H9 (cell line): Measurements from ENCODE around the gene CBX8. TPM values are rescaled to one million over a fixed set of nuclear protein-coding genes. Genes with fewer than 3 reads are reported as not detected.

ENCODE experiments used
- DNase-seq: peaks from one replicate; pipeline ENCODE4 v3.0.0-alpha.2; 2017
- H2AFZ ChIP-seq: one replicate; pipeline ENCODE4 v1.6.1; 2013; ENCODE audit warnings: mild to moderate bottlenecking, low read length, control low read depth, moderate library complexity
- H2AK5ac ChIP-seq: 2 replicates; pipeline ENCODE4 v1.6.1; 2013; ENCODE audit warnings: low read length, control low read depth, mixed read lengths; ENCODE audit not compliant: insufficient read length
- H2BK120ac ChIP-seq: one replicate; pipeline ENCODE4 v1.6.1; 2013; ENCODE audit warnings: low read depth, mild to moderate bottlenecking, low read length, control low read depth, inconsistent platforms; ENCODE audit not compliant: poor library complexity, severe bottlenecking
- H2BK12ac ChIP-seq: 2 replicates; pipeline ENCODE4 v1.6.1; 2013; ENCODE audit warnings: low read length, control low read depth, mixed read lengths, low read depth; ENCODE audit not compliant: insufficient read length
- H2BK15ac ChIP-seq: 2 replicates; pipeline ENCODE4 v1.6.1; 2013; ENCODE audit warnings: low read depth, low read length, control low read depth
- H2BK20ac ChIP-seq: one replicate; pipeline ENCODE4 v1.6.1; 2013; ENCODE audit warnings: low read depth, mild to moderate bottlenecking, low read length, control low read depth, inconsistent platforms; ENCODE audit not compliant: poor library complexity, severe bottlenecking
- H2BK5ac ChIP-seq: 2 replicates; pipeline ENCODE4 v1.6.1; 2013; ENCODE audit warnings: low read length, control low read depth, mixed read lengths; ENCODE audit not compliant: insufficient read length
- H3K14ac ChIP-seq: 2 replicates; pipeline ENCODE4 v1.6.1; 2013; ENCODE audit warnings: low read length, control low read depth; ENCODE audit not compliant: insufficient read depth
- H3K18ac ChIP-seq: 2 replicates; pipeline ENCODE4 v1.6.1; 2013; ENCODE audit warnings: low read depth, mild to moderate bottlenecking, mixed read lengths, low read length, control low read depth; ENCODE audit not compliant: insufficient read length
- H3K23ac ChIP-seq: 2 replicates; pipeline ENCODE4 v1.6.1; 2013; ENCODE audit warnings: low read length, control low read depth, mixed read lengths, low read depth; ENCODE audit not compliant: insufficient read length
- H3K23me2 ChIP-seq: 2 replicates; pipeline ENCODE4 v1.6.1; 2013; ENCODE audit warnings: low read depth, mild to moderate bottlenecking, mixed read lengths, low read length, control low read depth; ENCODE audit not compliant: insufficient read length, poor library complexity, severe bottlenecking
- H3K27ac ChIP-seq: 2 replicates; pipeline ENCODE4 v1.5.1; 2013; ENCODE audit warnings: low read length, control low read depth, mixed read lengths, low read depth; ENCODE audit not compliant: insufficient read length
- H3K27me3 ChIP-seq: 2 replicates; pipeline ENCODE4 v1.6.1; 2013; ENCODE audit warnings: low read length, control low read depth, inconsistent platforms; ENCODE audit not compliant: insufficient read depth
- H3K4ac ChIP-seq: 2 replicates; pipeline ENCODE4 v1.6.1; 2013; ENCODE audit warnings: low read depth, mild to moderate bottlenecking, control low read depth, inconsistent platforms, low read length, moderate library complexity
- H3K4me1 ChIP-seq: 2 replicates; pipeline ENCODE4 v1.6.1; 2013; ENCODE audit warnings: low read length, control low read depth, inconsistent platforms; ENCODE audit not compliant: insufficient read depth
- H3K4me2 ChIP-seq: 2 replicates; pipeline ENCODE4 v1.6.1; 2013; ENCODE audit warnings: low read length, control low read depth, mixed read lengths; ENCODE audit not compliant: insufficient read length, insufficient read depth
- H3K56ac ChIP-seq: 2 replicates; pipeline ENCODE4 v1.6.1; 2013; ENCODE audit warnings: low read depth, mild to moderate bottlenecking, mixed read lengths, low read length, control low read depth; ENCODE audit not compliant: insufficient read length
- H3K79me1 ChIP-seq: 2 replicates; pipeline ENCODE4 v1.6.1; 2013; ENCODE audit warnings: low read depth, mild to moderate bottlenecking, moderate library complexity, low read length, control low read depth, inconsistent platforms; ENCODE audit not compliant: insufficient read depth, poor library complexity, severe bottlenecking
- H3K79me2 ChIP-seq: 2 replicates; pipeline ENCODE4 v1.6.1; 2013; ENCODE audit warnings: low read length, control low read depth, inconsistent platforms; ENCODE audit not compliant: insufficient read depth
- H3K9ac ChIP-seq: 2 replicates; pipeline ENCODE4 v1.6.1; 2013; ENCODE audit warnings: low read length, control low read depth, mixed read lengths; ENCODE audit not compliant: insufficient read length; ENCODE audit errors: extremely low read depth
- H3K9me3 ChIP-seq: one replicate; pipeline ENCODE4 v1.6.1; 2013; ENCODE audit warnings: low read depth, low read length, inconsistent platforms; ENCODE audit not compliant: control insufficient read depth
- H3T11ph ChIP-seq: one replicate; pipeline ENCODE4 v1.6.1; 2013; ENCODE audit warnings: mild to moderate bottlenecking, low read length, control low read depth, inconsistent platforms
- H4K20me1 ChIP-seq: one replicate; pipeline ENCODE4 v1.6.1; 2013; ENCODE audit not compliant: control insufficient read depth, insufficient read length, insufficient read depth
- H4K5ac ChIP-seq: 2 replicates; pipeline ENCODE4 v1.6.1; 2013; ENCODE audit warnings: low read depth, mild to moderate bottlenecking, mixed read lengths, low read length, control low read depth; ENCODE audit not compliant: insufficient read length
- H4K8ac ChIP-seq: replicated peaks from 2 replicates; pipeline ENCODE4 v1.6.1; 2013; ENCODE audit warnings: low read length, control low read depth, mixed read lengths, low read depth; ENCODE audit not compliant: insufficient read length
- H4K91ac ChIP-seq: 2 replicates; pipeline ENCODE4 v1.6.1; 2013; ENCODE audit warnings: low read depth, mild to moderate bottlenecking, moderate library complexity, mixed read lengths, low read length, control low read depth; ENCODE audit not compliant: insufficient read length
- H3K27ac Mint-ChIP-seq, 3 experiments: 2 replicates in 2 of 3; 3 replicates in 1 of 3; pipeline ENCODE4 v1.8.0; 2020 to 2021; ENCODE audit warnings: mixed read lengths in 3 of 3, mild to moderate bottlenecking in 1 of 3, moderate library complexity in 1 of 3
- H3K27me3 Mint-ChIP-seq: 2 replicates; pipeline ENCODE4 v1.8.0; 2021; ENCODE audit warnings: low read depth, mild to moderate bottlenecking, moderate library complexity, mixed read lengths
- H3K36me3 Mint-ChIP-seq, 3 experiments: 2 replicates in 2 of 3; 3 replicates in 1 of 3; pipeline ENCODE4 v1.8.0; 2020 to 2021; ENCODE audit warnings: low read depth in 3 of 3, mixed read lengths in 3 of 3; ENCODE audit not compliant: insufficient read depth in 1 of 3
- H3K4me1 Mint-ChIP-seq, 2 experiments: 2 replicates each; pipeline ENCODE4 v1.8.0; 2020; ENCODE audit warnings: mixed read lengths in 2 of 2
- H3K4me3 Mint-ChIP-seq, 2 experiments: 2 replicates in 1 of 2; 3 replicates in 1 of 2; pipeline ENCODE4 v1.8.0; 2020 to 2021; ENCODE audit warnings: mild to moderate bottlenecking in 2 of 2, mixed read lengths in 2 of 2, moderate library complexity in 1 of 2
- H3K9me3 Mint-ChIP-seq, 2 experiments: 2 replicates in 1 of 2; 3 replicates in 1 of 2; pipeline ENCODE4 v1.8.0; 2020; ENCODE audit warnings: mild to moderate bottlenecking in 2 of 2, mixed read lengths in 2 of 2, moderate library complexity in 1 of 2
- CTCF ChIP-seq: fragments of 200-600 bp; sonication (generic); conservative IDR thresholded peaks from 3 replicates; pipeline ENCODE4 v1.8.0; 2021; ENCODE audit warnings: antibody characterized with exemption, mild to moderate bottlenecking
- WGBS: extraction: QIAGEN DNeasy Blood & Tissue Kit; methylation state at CpG from one replicate; pipeline ENCODE4 v1.1.7; 2013; ENCODE audit warnings: missing lambda C conversion rate, low lambda C conversion rate, mixed read lengths; ENCODE audit not compliant: insufficient read length; ENCODE audit errors: extremely low coverage; 5-methylcytosine and 5-hydroxymethylcytosine counted together
- total RNA-seq: library from RNA; stranded (reverse); gene quantifications from 2 replicates; pipeline ENCODE4 v1.2.1, GENCODE V29; 2021

Gene CBX8
- total RNA-seq, 1 experiment from 2014 or later: 1.2 TPM

DNA sequence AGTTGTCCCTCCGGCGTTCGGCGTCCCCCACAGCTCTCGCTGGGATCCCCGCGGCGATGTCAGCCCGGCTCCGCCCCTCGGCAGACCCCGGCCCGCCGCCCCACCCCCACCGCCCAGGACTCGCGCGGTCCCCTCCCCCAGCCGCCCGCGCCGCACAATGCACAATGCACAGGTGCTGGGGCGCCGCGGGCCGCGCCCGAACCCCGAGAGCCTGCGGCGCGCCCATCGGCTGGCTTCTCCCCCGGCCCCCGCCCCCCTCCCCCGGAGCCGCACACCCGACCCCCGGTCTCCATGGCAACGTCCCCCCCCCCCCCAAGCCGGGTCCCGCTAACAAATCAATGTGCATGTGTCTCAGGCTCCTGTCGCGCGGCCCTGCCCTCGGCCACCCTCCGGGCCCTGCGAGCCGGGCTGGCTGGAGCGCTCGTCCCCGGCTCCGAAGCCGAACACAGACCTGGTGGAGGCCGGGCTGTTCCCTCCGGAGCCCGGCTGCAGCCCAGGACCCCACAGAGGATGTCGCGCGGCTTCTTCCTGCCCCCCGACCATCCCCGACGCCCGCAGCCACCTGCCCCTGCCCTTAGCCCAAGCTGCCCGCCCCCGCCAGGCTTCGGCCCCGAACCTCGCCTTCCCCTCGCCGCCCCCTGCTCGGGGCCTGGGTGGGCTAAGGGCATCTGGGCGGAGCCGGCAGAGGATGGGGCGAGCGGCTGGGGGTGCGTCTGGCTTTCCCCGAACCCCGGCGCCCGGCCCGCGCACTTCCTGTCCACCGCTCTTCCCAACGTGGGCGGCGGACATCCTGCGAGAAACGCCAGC is 818 bp upstream of the CBX8 start:
- Histone ChIP-seq H2AK5ac (no peak overlapping the region), H2BK12ac (no peak overlapping the region), H4K8ac (no peak overlapping the region), H3T11ph (no peak overlapping the region), H4K20me1 (no peaks in the 10 kb centered on the region), H3K27me3 (peaks cover 77% of the 10 kb centered on the region), H4K5ac (no peak overlapping the region), H2BK120ac (no peak overlapping the region), H3K14ac (peak overlapping the region; percentile 16; the same call in 1 of the 2 replicates), H3K23me2 (peaks cover 17% of the 10 kb centered on the region), H3K23ac (no peak overlapping the region), H2BK15ac (no peak overlapping the region), H4K91ac (no peak overlapping the region), H3K18ac (peak overlapping the region; percentile 3), H2BK20ac (no peak overlapping the region), H3K4me2 (no peak overlapping the region), H3K56ac (no peak overlapping the region), H2AFZ (no peak overlapping the region), H3K79me1 (no peaks in the 10 kb centered on the region), H3K27ac (no peak overlapping the region), H3K9ac (no peak overlapping the region), H3K79me2 (no peaks in the 10 kb centered on the region), H3K9me3 (no peaks in the 10 kb centered on the region), H2BK5ac (no peak overlapping the region), H3K4me1 (no peaks in the 10 kb centered on the region), H3K4ac (no peak overlapping the region)
- no peak for DNase-seq
- peaks cover 4 to 18% of the 10 kb centered on the region in 2 experiments; a peak in 4 of 5 replicates for H3K9me3 Mint-ChIP-seq
- H3K4me3 Mint-ChIP-seq: peak overlapping the region; percentile 67 to 68; a peak in 4 of 5 replicates
- H3K36me3 Mint-ChIP-seq: peaks cover 0 to 1% (median 0%) of the 10 kb centered on the region in 3 experiments; a peak in 1 of 7 replicates
- H3K27ac Mint-ChIP-seq: no peak overlapping the region
- H3K4me1 Mint-ChIP-seq: peaks cover 32 to 49% of the 10 kb centered on the region in 2 experiments
- no peak for TF ChIP-seq CTCF
- peaks cover 92% of the 10 kb centered on the region for H3K27me3 Mint-ChIP-seq
- no CpG with 5 or more reads among the region's 89 CpGs for WGBS
